IMR-90 (cell line): ENCODE results near the gene TRIM17. TPM values are rescaled to one million over a fixed set of nuclear protein-coding genes. Genes with fewer than 3 reads are reported as not detected.

Experiments used
- ATAC-seq: fragments of 200-7000 bp; cut with Tn5 transposase; 2 replicates; pipeline ENCODE4 v1.9.1; 2020; ENCODE audit warnings: low read depth, mild to moderate bottlenecking, moderate library complexity
- BruUV-seq: library from RNA; stranded (reverse); fragments of 400-500 nt; replicated peaks from 2 replicates; lab custom pipeline; 2021; lab: Mats Ljungman, UMichigan
- CTCF ChIA-PET: fragments of 300-600 bp; formaldehyde crosslinking; extraction: SDS; loops from one replicate; lab custom pipeline; 2021; ENCODE audit warnings: antibody characterized with exemption; lab: Yijun Ruan, JAX
- POLR2A ChIA-PET: fragments of 300-600 bp; sonication (Branson Sonifier 250); formaldehyde crosslinking; loops from one replicate; lab custom pipeline; 2022; ENCODE audit warnings: antibody characterized with exemption; ENCODE audit not compliant: unreplicated experiment; lab: Charles Lee
- DNase-seq: peaks from one replicate; pipeline ENCODE4 v3.0.0; 2013
- H2AFZ ChIP-seq: replicated peaks from 2 replicates; pipeline ENCODE3; 2013; ENCODE audit warnings: low read length, mild to moderate bottlenecking; ENCODE audit not compliant: poor library complexity
- H2AK5ac ChIP-seq: 2 replicates; pipeline ENCODE4 v1.6.1; 2013; ENCODE audit warnings: low read depth, low read length, inconsistent platforms
- H2AK9ac ChIP-seq: replicated peaks from 2 replicates; pipeline ENCODE3; 2013; ENCODE audit warnings: mild to moderate bottlenecking, low read depth, low read length, moderate library complexity; ENCODE audit not compliant: poor library complexity
- H2BK120ac ChIP-seq: 2 replicates; pipeline ENCODE4 v1.6.1; 2013; ENCODE audit warnings: low read depth, low read length, inconsistent platforms
- H2BK15ac ChIP-seq: 3 replicates; pipeline ENCODE4 v1.6.1; 2013; ENCODE audit warnings: low read depth, low read length, inconsistent platforms
- H2BK20ac ChIP-seq: 2 replicates; pipeline ENCODE4 v1.6.1; 2013; ENCODE audit warnings: low read depth, mild to moderate bottlenecking, inconsistent platforms, low read length, moderate library complexity
- H2BK5ac ChIP-seq: 2 replicates; pipeline ENCODE4 v1.6.1; 2013; ENCODE audit warnings: mild to moderate bottlenecking, low read depth, low read length, inconsistent platforms; ENCODE audit not compliant: poor library complexity, severe bottlenecking
- H3K14ac ChIP-seq: replicated peaks from 2 replicates; pipeline ENCODE4 v1.6.1; 2013; ENCODE audit warnings: low read depth, low read length, inconsistent platforms
- H3K18ac ChIP-seq: 2 replicates; pipeline ENCODE4 v1.6.1; 2013; ENCODE audit warnings: low read depth, low read length, control low read depth
- H3K23ac ChIP-seq: 2 replicates; pipeline ENCODE4 v1.6.1; 2013; ENCODE audit warnings: low read depth, low read length, inconsistent platforms
- H3K27ac ChIP-seq: 2 replicates; pipeline ENCODE4 v1.5.1; 2013; ENCODE audit warnings: mild to moderate bottlenecking, control low read depth, low read length; ENCODE audit not compliant: insufficient read depth
- H3K27me3 ChIP-seq: 2 replicates; pipeline ENCODE4 v1.6.1; 2013; ENCODE audit warnings: low read length; ENCODE audit not compliant: control insufficient read depth, insufficient read depth
- H3K36me3 ChIP-seq: 2 replicates; pipeline ENCODE4 v1.6.1; 2013; ENCODE audit warnings: low read length, mixed read lengths; ENCODE audit not compliant: control insufficient read depth, insufficient read depth
- H3K4ac ChIP-seq: 2 replicates; pipeline ENCODE4 v1.6.1; 2013; ENCODE audit warnings: low read depth, low read length, inconsistent platforms
- H3K4me1 ChIP-seq: 2 replicates; pipeline ENCODE4 v1.6.1; 2013; ENCODE audit warnings: low read length, mixed read lengths; ENCODE audit not compliant: control insufficient read depth, insufficient read depth
- H3K4me2 ChIP-seq: 2 replicates; pipeline ENCODE4 v1.6.1; 2013; ENCODE audit warnings: low read depth, mild to moderate bottlenecking, control low read depth, low read length, moderate library complexity
- H3K4me3 ChIP-seq: 2 replicates; pipeline ENCODE4 v1.5.1; 2013; ENCODE audit warnings: low read depth, mild to moderate bottlenecking, control low read depth, low read length, moderate library complexity; ENCODE audit not compliant: insufficient read depth
- H3K56ac ChIP-seq: 2 replicates; pipeline ENCODE4 v1.6.1; 2013; ENCODE audit warnings: low read length, inconsistent platforms; ENCODE audit not compliant: insufficient read depth; ENCODE audit errors: extremely low read depth
- H3K79me1 ChIP-seq, 2 experiments: 2 replicates each; pipeline ENCODE4 v1.6.1; 2013; ENCODE audit warnings: low read length in 2 of 2, inconsistent platforms in 1 of 2, low read depth in 1 of 2
- H3K9ac ChIP-seq: 2 replicates; pipeline ENCODE4 v1.6.1; 2013; ENCODE audit warnings: low read depth, low read length, control low read depth
- H3K9me1 ChIP-seq: 2 replicates; pipeline ENCODE4 v1.6.1; 2013; ENCODE audit warnings: low read length, inconsistent platforms; ENCODE audit not compliant: insufficient read depth
- H3K9me3 ChIP-seq: 2 replicates; pipeline ENCODE4 v1.6.1; 2013; ENCODE audit warnings: low read length; ENCODE audit not compliant: control insufficient read depth, insufficient read depth
- H4K20me1 ChIP-seq: 2 replicates; pipeline ENCODE4 v1.6.1; 2013; ENCODE audit warnings: low read length, inconsistent platforms; ENCODE audit not compliant: insufficient read depth
- H4K5ac ChIP-seq: 2 replicates; pipeline ENCODE4 v1.6.1; 2013; ENCODE audit warnings: mild to moderate bottlenecking, low read depth, low read length, control low read depth
- H4K8ac ChIP-seq, 2 experiments: 2 replicates each; pipeline ENCODE4 v1.6.1; 2013; ENCODE audit warnings: low read depth in 2 of 2, low read length in 2 of 2, control low read depth in 1 of 2, inconsistent platforms in 1 of 2
- H4K91ac ChIP-seq: 2 replicates; pipeline ENCODE4 v1.6.1; 2013; ENCODE audit warnings: low read depth, low read length, inconsistent platforms; ENCODE audit not compliant: insufficient read depth
- CHD1 ChIP-seq: IDR thresholded peaks from 2 replicates; pipeline ENCODE4 v1.6.1; 2012; ENCODE audit warnings: low read depth, low read length, improper control_type of control experiment
- ELK1 ChIP-seq: fragments of 150-350 bp; IDR thresholded peaks from 2 replicates; pipeline ENCODE4 v1.6.1; 2016; ENCODE audit warnings: low read depth, mild to moderate bottlenecking, low read length, moderate library complexity, borderline replicate concordance
- MAFK ChIP-seq: IDR thresholded peaks from 2 replicates; pipeline ENCODE4 v1.6.1; 2012; ENCODE audit warnings: low read depth, low read length, improper control_type of control experiment
- MAZ ChIP-seq: IDR thresholded peaks from 2 replicates; pipeline ENCODE4 v1.6.1; 2012; ENCODE audit warnings: low read depth, mild to moderate bottlenecking, low read length, improper control_type of control experiment, moderate library complexity, borderline replicate concordance
- NFE2L2 ChIP-seq: fragments of 150-350 bp; IDR thresholded peaks from 2 replicates; pipeline ENCODE4 v1.6.1; 2016; ENCODE audit warnings: low read depth, mild to moderate bottlenecking, low read length
- SMC3 ChIP-seq: fragments of 150-350 bp; IDR thresholded peaks from 2 replicates; pipeline ENCODE4 v1.6.1; 2016; ENCODE audit warnings: low read depth, mild to moderate bottlenecking, antibody characterized with exemption, low read length, moderate library complexity
- WGBS, 2 experiments: methylation state at CpG; one replicate each; pipeline versions ENCODE4 v1.1.5 to v1.1.7; 2013; ENCODE audit warnings: missing lambda C conversion rate in 2 of 2; ENCODE audit not compliant: insufficient read length in 1 of 2; ENCODE audit errors: extremely low coverage in 2 of 2; 5-methylcytosine and 5-hydroxymethylcytosine counted together
- dilution Hi-C: fragments of 300-500 bp; cut with HindIII; formaldehyde crosslinking; loops from one replicate; pipeline ENCODE4 v1.14.3; 2018; ENCODE audit warnings: low sequenced_read_pairs; ENCODE audit not compliant: unreplicated experiment
- in situ Hi-C: fragments of 300-500 bp; cut with MboI; formaldehyde crosslinking; loops from 3 replicates; pipeline ENCODE4 v1.14.3; 2019; ENCODE audit warnings: low sequenced_read_pairs, inconsistent platforms, mixed read lengths
- intact Hi-C: fragments of 100-400 bp; cut with micrococcal nuclease; formaldehyde crosslinking; loops from 2 replicates; pipeline ENCODE4 v1.10.0; 2022
- polyA plus RNA-seq, 3 experiments: library from polyadenylated mRNA; depleted of rRNA; stranded (reverse); fragments of >200 nt; gene quantifications; 2 replicates each; pipeline ENCODE4 v1.2.3, GENCODE V29; 2012; ENCODE audit warnings: low replicate concordance in 1 of 3
- total RNA-seq: library from RNA; depleted of rRNA; stranded (reverse); fragments of >200 nt; gene quantifications from 2 replicates; pipeline ENCODE4 v1.2.3, GENCODE V29; 2012

TRIM17 gene
- total and polyA plus RNA-seq, 2 of the 4 experiments (the other 2 are of a cell fraction): 0.39 TPM; not detected in 1

- Histone ChIP-seq H3K18ac (no peak overlapping the region), H2AK9ac (no peak overlapping the region), H3K4me1 (peaks cover 12% of the 10 kb centered on the region; the same call in 1 of the 2 replicates), H3K27me3 (0 out of 2 replicates have a peak, but pooled peaks cover 3% of the 10 kb centered on the region), H2BK120ac (no peak overlapping the region), H3K27ac (no peak overlapping the region), H3K9me3 (no peaks in the 10 kb centered on the region), H2BK20ac (no peak overlapping the region), H2BK15ac (no peak overlapping the region), H3K14ac (no peak overlapping the region), H3K9ac (no peak overlapping the region), H3K4me3 (no peak overlapping the region), H3K79me1 (no peaks in the 10 kb centered on the region), H3K4ac (no peak overlapping the region), H3K56ac (no peak overlapping the region), H4K91ac (no peak overlapping the region), H4K8ac (no peak overlapping the region), H2BK5ac (no peak overlapping the region), H3K23ac (no peak overlapping the region), H3K36me3 (no peaks in the 10 kb centered on the region), H4K20me1 (no peaks in the 10 kb centered on the region), H2AK5ac (no peak overlapping the region), H3K4me2 (no peak overlapping the region), H2AFZ (no peak overlapping the region), H4K5ac (no peak overlapping the region), H3K9me1 (0 out of 2 replicates have a peak, but pooled peaks cover 4% of the 10 kb centered on the region)
- dilution Hi-C loops: no loop called here
- ATAC-seq (no peak), DNase-seq (no peak)
- no peak for TF ChIP-seq MAFK
- no peak for TF ChIP-seq MAZ
- no peak for TF ChIP-seq ELK1
- no peak for TF ChIP-seq NFE2L2
- no peak for TF ChIP-seq SMC3
- TF ChIP-seq CHD1: no peak
- in situ Hi-C loops: no loop called here
- intact Hi-C loops: no loop called here
- whole genome bisulfite sequencing, 2 experiments: 91% methylated on average over 28 of the region's 50 CpGs; no CpG with 5 or more reads in 1 of the 2 experiments
- BruUV-seq: no TSS peak
- CTCF ChIA-PET: no interaction called here
- POLR2A ChIA-PET: interaction anchor here (0.5 kb wide), 1 partner anchor 36 kb away, joined by 8 read pairs; no protein-coding TSS in a partner anchor
These were observed 45.5 kb downstream of the TRIM17 start for GRCh38 chr1:228370941-228371740.
